ENCODE measurements around the gene FBH1.
"Not testable (repeated sequence)": the region's sequence is repeated elsewhere in the genome, so short reads cannot be mapped to it uniquely, and the experiment has no call there.

FBH1 gene

GRCh38 chr10:5876181-5876768 is 13.8 kb upstream of the FBH1 start:
- DNase-seq, result no peak

- not testable (repeated sequence) for DNase-seq
Measured at GRCh38 chr10:5877041-5877440, 13.0 kb upstream of the FBH1 start.

- no peak for DNase-seq
Measured at GRCh38 chr10:5882961-5883360, 7.1 kb upstream of the FBH1 start.

GRCh38 chr10:5885619-5886018 is 4.4 kb upstream of the FBH1 start:
- DNase-seq, result no peak

GRCh38 chr10:5887029-5887428 is 3.0 kb upstream of the FBH1 start:
- no peak for DNase-seq

GRCh38 chr10:5887641-5888040 is 2.4 kb upstream of the FBH1 start:
- no peak for DNase-seq

- no peak for DNase-seq
Measured at GRCh38 chr10:5888351-5888750, 1.7 kb upstream of the FBH1 start.

- DNase-seq, result peak; percentile 33
Measured at GRCh38 chr10:5888843-5889623, 1.0 kb upstream of the FBH1 start.

GRCh38 chr10:5890452-5890915 is 441 bp downstream of the FBH1 start:
- DNase-seq, result peak; percentile 17

- DNase-seq, result no peak
Measured at GRCh38 chr10:5891009-5891408, 966 bp downstream of the FBH1 start.

GRCh38 chr10:5892007-5892406 is 2.0 kb downstream of the FBH1 start:
- no peak for DNase-seq

GRCh38 chr10:5893321-5893720 is 3.3 kb downstream of the FBH1 start:
- DNase-seq, result no peak

GRCh38 chr10:5894403-5894802 is 4.4 kb downstream of the FBH1 start:
- no peak for DNase-seq

- no peak for DNase-seq
Measured at GRCh38 chr10:5894873-5895272, 4.8 kb downstream of the FBH1 start.

GRCh38 chr10:5895365-5895764 is 5.3 kb downstream of the FBH1 start:
- DNase-seq, result no peak

GRCh38 chr10:5895804-5896203 is 5.8 kb downstream of the FBH1 start:
- peak; percentile 5 for DNase-seq

GRCh38 chr10:5896208-5897052 is 6.4 kb downstream of the FBH1 start:
- no peak for DNase-seq

GRCh38 chr10:5897053-5897340 is 7.0 kb downstream of the FBH1 start:
- DNase-seq, result no peak

GRCh38 chr10:5897504-5897903 is 7.5 kb downstream of the FBH1 start:
- no peak for DNase-seq

GRCh38 chr10:5898163-5898562 is 8.1 kb downstream of the FBH1 start:
- no peak for DNase-seq

- DNase-seq, result no peak
Measured at GRCh38 chr10:5900247-5900646, 10.2 kb downstream of the FBH1 start.

- DNase-seq, result no peak
Measured at GRCh38 chr10:5902511-5903274, 12.7 kb downstream of the FBH1 start.

- no peak for DNase-seq
Measured at GRCh38 chr10:5903563-5903962, 13.5 kb downstream of the FBH1 start.

Data from CD4-positive, alpha-beta T cell treated with Interleukin-17A for 1 hour (primary cell).